CD14-positive monocyte (primary cell): Measurements from ENCODE around the gene ZEB2. TPM values are rescaled to one million over a fixed set of nuclear protein-coding genes. Genes with fewer than 3 reads are reported as not detected.

Experiments used
- DNase-seq, 3 donors: peaks; one replicate each; pipeline ENCODE4 v3.0.0-alpha.2; 2011 to 2022
- H2AFZ ChIP-seq: 2 replicates; pipeline ENCODE4 v1.6.0; 2012; ENCODE audit warnings: mild to moderate bottlenecking, low read depth, low read length, inconsistent platforms; ENCODE audit not compliant: insufficient read depth, poor library complexity, severe bottlenecking
- H3K27ac ChIP-seq, 2 donors: 1 replicate in 1 of 2; 2 replicates in 1 of 2; pipeline ENCODE4 v1.5.1; 2012 to 2013; ENCODE audit warnings: low read length in 2 of 2, control low read depth in 1 of 2, inconsistent platforms in 1 of 2, low read depth in 1 of 2, mild to moderate bottlenecking in 1 of 2
- H3K27me3 ChIP-seq, 2 donors: one replicate each; pipeline versions ENCODE4 v1.6.0 to v1.6.1; 2011 to 2013; ENCODE audit warnings: low read length in 2 of 2; ENCODE audit not compliant: control insufficient read depth in 2 of 2, insufficient read depth in 2 of 2
- H3K36me3 ChIP-seq, 2 donors: replicated peaks in 1 of 2; 1 replicate in 1 of 2; 2 replicates in 1 of 2; pipeline versions ENCODE4 v1.5.1 to v1.6.1; 2012 to 2013; ENCODE audit warnings: low read length in 2 of 2, control low read depth in 1 of 2, inconsistent platforms in 1 of 2, mild to moderate bottlenecking in 1 of 2; ENCODE audit not compliant: insufficient read depth in 2 of 2, control insufficient read depth in 1 of 2
- H3K4me1 ChIP-seq, 2 donors: 1 replicate in 1 of 2; 2 replicates in 1 of 2; pipeline versions ENCODE4 v1.5.1 to v1.6.1; 2012 to 2013; ENCODE audit warnings: low read length in 2 of 2, control low read depth in 1 of 2, inconsistent platforms in 1 of 2, mild to moderate bottlenecking in 1 of 2, moderate library complexity in 1 of 2; ENCODE audit not compliant: insufficient read depth in 2 of 2, control insufficient read depth in 1 of 2
- H3K4me2 ChIP-seq: replicated peaks from 2 replicates; pipeline ENCODE3; 2012; ENCODE audit warnings: low read length, moderate library complexity, mild to moderate bottlenecking; ENCODE audit not compliant: poor library complexity, severe bottlenecking; ENCODE audit errors: extremely low read depth
- H3K4me3 ChIP-seq, 3 experiments: fragments of 200-600 bp in 1 of 3; sonication (generic) in 1 of 3; replicated peaks in 1 of 3; 1 replicate in 2 of 3; 2 replicates in 1 of 3; pipeline ENCODE4 v1.5.1; 2011 to 2013; ENCODE audit warnings: low read length in 3 of 3, mild to moderate bottlenecking in 3 of 3, control low read depth in 2 of 3, low read depth in 2 of 3, inconsistent platforms in 1 of 3, moderate library complexity in 1 of 3
- H3K79me2 ChIP-seq: 2 replicates; pipeline ENCODE4 v1.6.0; 2012; ENCODE audit warnings: mild to moderate bottlenecking, control low read depth, inconsistent platforms, low read length, moderate library complexity; ENCODE audit not compliant: insufficient read depth
- H3K9ac ChIP-seq: 2 replicates; pipeline ENCODE4 v1.6.0; 2017; ENCODE audit warnings: low read length, mild to moderate bottlenecking; ENCODE audit not compliant: insufficient read depth, poor library complexity, severe bottlenecking
- H3K9me3 ChIP-seq, 2 donors: replicated peaks in 1 of 2; 1 replicate in 1 of 2; 2 replicates in 1 of 2; pipeline versions ENCODE4 v1.5.1 to v1.6.1; 2012 to 2013; ENCODE audit warnings: low read length in 2 of 2, control low read depth in 1 of 2; ENCODE audit not compliant: control insufficient read depth in 1 of 2, insufficient read depth in 1 of 2
- H4K20me1 ChIP-seq: 2 replicates; pipeline ENCODE4 v1.6.0; 2012; ENCODE audit warnings: mild to moderate bottlenecking, low read length, control low read depth, moderate library complexity; ENCODE audit not compliant: insufficient read depth
- H3K27ac Mint-ChIP-seq, 7 donors: one replicate each; pipeline ENCODE4 v1.8.0; 2020; ENCODE audit warnings: mild to moderate bottlenecking in 7 of 7, mixed read lengths in 7 of 7, moderate library complexity in 6 of 7, inconsistent platforms in 2 of 7
- H3K27me3 Mint-ChIP-seq, 3 donors: one replicate each; pipeline ENCODE4 v1.8.0; 2021 to 2022; ENCODE audit warnings: low read depth in 3 of 3, mild to moderate bottlenecking in 3 of 3, mixed read lengths in 3 of 3, moderate library complexity in 3 of 3, inconsistent platforms in 1 of 3
- H3K36me3 Mint-ChIP-seq, 2 donors: one replicate each; pipeline ENCODE4 v1.8.0; 2020; ENCODE audit warnings: mixed read lengths in 2 of 2, inconsistent platforms in 1 of 2, mild to moderate bottlenecking in 1 of 2
- H3K4me1 Mint-ChIP-seq: one replicate; pipeline ENCODE4 v1.8.0; 2020; ENCODE audit warnings: mild to moderate bottlenecking, mixed read lengths
- H3K4me3 Mint-ChIP-seq, 2 donors: one replicate each; pipeline ENCODE4 v1.8.0; 2020; ENCODE audit warnings: mild to moderate bottlenecking in 2 of 2, mixed read lengths in 2 of 2, moderate library complexity in 1 of 2
- H3K9me3 Mint-ChIP-seq, 7 donors: one replicate each; pipeline ENCODE4 v1.8.0; 2020 to 2022; ENCODE audit warnings: mixed read lengths in 7 of 7, mild to moderate bottlenecking in 6 of 7, moderate library complexity in 6 of 7, inconsistent platforms in 2 of 7
- WGBS: methylation state at CpG from one replicate; pipeline ENCODE4 v1.1.5; 2013; ENCODE audit warnings: missing lambda C conversion rate; ENCODE audit not compliant: insufficient coverage; 5-methylcytosine and 5-hydroxymethylcytosine counted together
- intact Hi-C, 2 donors: fragments of 100-400 bp; cut with micrococcal nuclease; formaldehyde crosslinking; loops; one replicate each; pipeline versions ENCODE4 v1.15.0 to v1.15.1; 2023
- polyA plus RNA-seq, 3 donors: library from polyadenylated mRNA; depleted of rRNA in 1 of 3; unstranded in 2 of 3; stranded (reverse) in 1 of 3; fragments of 300-500 nt in 2 of 3; fragments of >200 nt in 1 of 3; fragmentation: Illumina TruSeq in 2 of 3; gene quantifications; 1 replicate in 2 of 3; 2 replicates in 1 of 3; pipeline ENCODE4 v1.2.3, GENCODE V29; 2012 to 2021
- TF ChIP-seq, protein P1 (sequence below): fragments of 200-600 bp; IDR thresholded peaks from one replicate; pipeline ENCODE4 v1.8.0; 2022; ENCODE audit warnings: antibody characterized with exemption, mild to moderate bottlenecking

The ZEB2 gene
- polyA plus RNA-seq, 3 donors = 76.8 to 325 (median 93.8) TPM

GRCh38 chr2:144552821-144553220, 32.9 kb upstream of the ZEB2 start:
- peaks cover 0 to 3% (median 1%) of the 10 kb centered on the region in 3 donors for H3K27me3 Mint-ChIP-seq
- no peak overlapping the region for H3K4me3 Mint-ChIP-seq
- peak overlapping the region in 1 of 7 donors; percentile 42 for H3K27ac Mint-ChIP-seq
- H3K4me1 Mint-ChIP-seq = peaks cover 12% of the 10 kb centered on the region
- TF ChIP-seq, protein P1, sequence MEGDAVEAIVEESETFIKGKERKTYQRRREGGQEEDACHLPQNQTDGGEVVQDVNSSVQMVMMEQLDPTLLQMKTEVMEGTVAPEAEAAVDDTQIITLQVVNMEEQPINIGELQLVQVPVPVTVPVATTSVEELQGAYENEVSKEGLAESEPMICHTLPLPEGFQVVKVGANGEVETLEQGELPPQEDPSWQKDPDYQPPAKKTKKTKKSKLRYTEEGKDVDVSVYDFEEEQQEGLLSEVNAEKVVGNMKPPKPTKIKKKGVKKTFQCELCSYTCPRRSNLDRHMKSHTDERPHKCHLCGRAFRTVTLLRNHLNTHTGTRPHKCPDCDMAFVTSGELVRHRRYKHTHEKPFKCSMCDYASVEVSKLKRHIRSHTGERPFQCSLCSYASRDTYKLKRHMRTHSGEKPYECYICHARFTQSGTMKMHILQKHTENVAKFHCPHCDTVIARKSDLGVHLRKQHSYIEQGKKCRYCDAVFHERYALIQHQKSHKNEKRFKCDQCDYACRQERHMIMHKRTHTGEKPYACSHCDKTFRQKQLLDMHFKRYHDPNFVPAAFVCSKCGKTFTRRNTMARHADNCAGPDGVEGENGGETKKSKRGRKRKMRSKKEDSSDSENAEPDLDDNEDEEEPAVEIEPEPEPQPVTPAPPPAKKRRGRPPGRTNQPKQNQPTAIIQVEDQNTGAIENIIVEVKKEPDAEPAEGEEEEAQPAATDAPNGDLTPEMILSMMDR = no peak
- H3K36me3 ChIP-seq = no peaks in the 10 kb centered on the region
- H3K9ac ChIP-seq = no peak overlapping the region
- no peaks in the 10 kb centered on the region for H3K27me3 ChIP-seq
- H3K9me3 ChIP-seq = no peaks in the 10 kb centered on the region
- no peak for DNase-seq
- no peak overlapping the region for H3K27ac ChIP-seq
- H4K20me1 ChIP-seq = no peaks in the 10 kb centered on the region
- H2AFZ ChIP-seq = no peak overlapping the region
- intact Hi-C loops = no loop called here
- no peak overlapping the region for H3K4me2 ChIP-seq
- H3K4me3 ChIP-seq = no peak overlapping the region
- peaks cover 6 to 10% of the 10 kb centered on the region in 2 donors for H3K4me1 ChIP-seq
- no peaks in the 10 kb centered on the region for H3K79me2 ChIP-seq
- H3K9me3 Mint-ChIP-seq = peaks cover 0 to 5% (median 1%) of the 10 kb centered on the region in 7 donors
- H3K36me3 Mint-ChIP-seq = peaks cover 3 to 4% of the 10 kb centered on the region in 2 donors

- no peaks in the 10 kb centered on the region for H3K79me2 ChIP-seq
- Mint-ChIP-seq H3K4me3 (no peak overlapping the region), H3K36me3 (peaks cover 3 to 4% of the 10 kb centered on the region in 2 donors), H3K27me3 (peaks cover 0 to 3% (median 1%) of the 10 kb centered on the region in 3 donors), H3K4me1 (peaks cover 16% of the 10 kb centered on the region), H3K27ac (no peak overlapping the region), H3K9me3 (peaks cover 0 to 5% (median 1%) of the 10 kb centered on the region in 7 donors)
- H3K9ac ChIP-seq = no peak overlapping the region
- intact Hi-C loops = no loop called here
- no peaks in the 10 kb centered on the region for H3K27me3 ChIP-seq
- TF ChIP-seq, protein P1 = no peak
- peaks cover 13 to 19% of the 10 kb centered on the region in 2 donors for H3K4me1 ChIP-seq
- H3K4me3 ChIP-seq = no peak overlapping the region
- 100% methylated on average over 1 of the region's 3 CpGs for WGBS
- no peak overlapping the region for H3K27ac ChIP-seq
- no peak overlapping the region for H3K4me2 ChIP-seq
- H2AFZ ChIP-seq = no peak overlapping the region
- H3K36me3 ChIP-seq = no peaks in the 10 kb centered on the region
- H4K20me1 ChIP-seq = no peaks in the 10 kb centered on the region
- no peak for DNase-seq
- no peaks in the 10 kb centered on the region for H3K9me3 ChIP-seq
Measured at GRCh38 chr2:144550911-144551310, 31.0 kb upstream of the ZEB2 start.
